HG03060 (cell line): Measurements from ENCODE around the gene FLNB.

Source experiments
- ATAC-seq: cut with Tn5 transposase; IDR thresholded peaks from one replicate; pipeline ENCODE4 v1.9.1; 2021; ENCODE audit warnings: low read depth, moderate number of reproducible peaks; ENCODE audit not compliant: unreplicated experiment

Gene FLNB

DNA sequence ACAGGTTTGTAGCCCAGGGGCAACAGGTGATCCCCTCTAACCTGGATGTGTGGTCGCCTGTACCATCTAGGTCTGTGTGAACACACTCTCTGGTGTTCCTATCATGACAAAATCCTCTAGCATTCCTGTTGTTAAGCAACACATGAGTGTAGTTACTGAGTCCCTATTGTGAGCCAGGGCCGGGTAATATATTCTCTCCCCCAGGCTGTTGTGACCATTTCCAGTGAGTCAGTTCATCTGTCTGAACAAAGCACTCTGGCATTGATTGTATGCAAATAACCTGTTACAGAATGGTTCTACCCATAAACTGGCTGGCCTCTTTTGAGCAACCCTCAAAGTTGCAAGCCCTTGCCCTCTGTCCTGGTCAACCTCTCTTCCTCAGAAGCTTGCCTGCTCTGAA is 2.6 kb upstream of the FLNB start:
- no peak for ATAC-seq

GRCh38 chr3:58006661-58007060 is 1.6 kb upstream of the FLNB start:
- no peak for ATAC-seq

- no peak for ATAC-seq
Observed at GRCh38 chr3:58009026-58009748, 965 bp downstream of the FLNB start.

DNA sequence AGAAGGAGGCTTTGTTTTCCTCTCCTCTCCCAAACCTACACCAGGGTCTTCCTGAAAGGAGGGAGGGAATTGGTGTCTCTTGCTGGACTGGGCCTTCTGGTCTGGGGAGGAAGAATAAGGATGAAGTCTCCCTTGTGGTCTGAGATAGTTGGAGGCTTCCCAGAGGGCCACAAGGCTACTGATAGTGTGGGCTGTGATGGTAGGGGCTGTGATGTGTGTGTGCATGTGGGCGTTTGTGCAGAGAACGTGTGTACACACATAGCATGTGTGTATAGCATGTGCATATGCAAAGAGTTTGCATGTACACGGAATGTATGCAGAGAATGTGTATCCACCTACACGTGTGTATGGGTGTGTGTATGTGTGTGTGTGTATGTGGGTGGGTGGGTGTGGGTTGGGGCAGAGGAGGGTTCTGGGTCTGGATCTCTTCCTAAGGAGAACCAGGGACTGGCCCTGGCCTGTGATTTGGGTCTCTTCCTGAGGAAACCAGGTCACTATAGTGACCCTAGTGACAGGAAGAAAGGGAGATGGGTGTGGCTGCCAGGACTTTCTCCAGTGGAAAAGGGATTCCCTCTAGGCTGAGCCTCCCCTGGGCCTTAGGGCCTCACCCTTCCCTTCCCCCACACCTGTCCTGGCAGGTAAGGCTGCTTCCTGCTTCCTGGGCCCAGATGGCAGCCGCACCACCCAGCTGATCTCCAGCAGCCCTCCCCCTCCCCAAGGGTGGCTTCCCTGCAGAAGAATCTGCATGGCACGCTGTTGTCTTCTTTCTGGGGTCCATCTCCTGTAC is 1.7 kb downstream of the FLNB start:
- no peak for ATAC-seq

GRCh38 chr3:58010562-58010961 is 2.3 kb downstream of the FLNB start:
- no peak for ATAC-seq

DNA sequence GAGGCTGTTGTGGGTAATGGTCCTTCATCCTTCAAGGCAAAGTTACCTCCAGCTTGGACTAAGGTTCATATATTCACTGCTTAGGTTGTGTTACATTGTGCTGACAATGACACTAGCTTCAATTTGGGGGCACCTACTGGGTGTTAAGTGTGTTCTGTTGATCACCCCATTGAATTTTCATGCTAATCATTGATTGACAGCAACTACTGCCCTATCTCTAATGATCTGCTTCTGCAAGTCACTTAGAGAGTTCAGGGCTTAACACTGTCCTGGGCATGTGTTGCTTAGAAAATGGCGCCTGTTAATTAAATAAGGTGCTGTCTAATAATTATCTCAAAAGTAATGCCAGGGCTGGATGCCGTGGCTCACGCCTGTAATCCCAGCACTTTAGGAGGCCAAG is 3.4 kb downstream of the FLNB start:
- no peak for ATAC-seq

DNA sequence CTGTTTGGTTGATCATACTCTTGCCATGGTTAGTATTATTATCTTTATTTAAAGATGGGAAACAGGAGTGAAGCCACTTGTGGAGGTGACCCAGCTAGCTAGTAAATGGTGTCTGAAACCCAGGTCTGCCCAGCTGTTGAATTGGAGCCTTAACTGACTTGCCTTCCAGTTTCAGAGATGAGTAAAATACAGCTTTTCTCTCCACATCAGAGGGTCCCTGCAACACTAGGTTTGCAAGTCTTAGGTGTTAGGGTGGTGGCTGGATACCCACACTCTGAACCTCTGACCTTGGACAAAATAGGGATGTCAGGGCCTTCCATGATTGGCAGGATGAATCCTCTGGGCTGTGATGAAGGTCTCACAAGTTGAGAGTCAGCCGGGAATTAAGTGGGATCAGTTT is 4.1 kb downstream of the FLNB start:
- ATAC-seq = no peak

DNA sequence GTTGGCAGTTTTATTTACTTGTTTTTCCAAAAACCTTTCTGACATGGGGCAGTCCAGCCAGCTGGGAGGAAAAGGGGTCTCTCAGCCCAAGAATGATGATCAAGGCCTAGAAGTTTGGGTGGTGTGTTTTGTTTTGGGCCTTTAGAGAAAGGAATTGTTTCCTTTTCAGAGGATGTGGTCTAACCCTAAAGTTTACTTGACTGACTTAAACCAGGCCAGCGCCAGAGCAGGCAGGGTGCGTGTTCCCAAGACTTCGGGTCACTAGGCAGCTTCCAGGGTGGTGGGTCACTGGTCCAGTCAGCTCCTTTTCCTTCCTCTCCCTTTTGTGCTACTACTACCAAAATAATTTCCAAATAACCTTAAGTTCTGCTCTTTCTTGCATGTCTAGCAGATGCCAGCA is 4.9 kb downstream of the FLNB start:
- ATAC-seq = no peak

- no peak for ATAC-seq
Observed at GRCh38 chr3:58013973-58014649, 5.9 kb downstream of the FLNB start.

- ATAC-seq = no peak
Observed at GRCh38 chr3:58015520-58015915, 7.3 kb downstream of the FLNB start.

GRCh38 chr3:58016710-58017109 is 8.5 kb downstream of the FLNB start:
- ATAC-seq = no peak

GRCh38 chr3:58018892-58019742 is 10.9 kb downstream of the FLNB start:
- no peak for ATAC-seq

- no peak for ATAC-seq
Observed at GRCh38 chr3:58020783-58021071, 12.5 kb downstream of the FLNB start.

- no peak for ATAC-seq
Observed at GRCh38 chr3:58021072-58021959, 13.1 kb downstream of the FLNB start.

DNA sequence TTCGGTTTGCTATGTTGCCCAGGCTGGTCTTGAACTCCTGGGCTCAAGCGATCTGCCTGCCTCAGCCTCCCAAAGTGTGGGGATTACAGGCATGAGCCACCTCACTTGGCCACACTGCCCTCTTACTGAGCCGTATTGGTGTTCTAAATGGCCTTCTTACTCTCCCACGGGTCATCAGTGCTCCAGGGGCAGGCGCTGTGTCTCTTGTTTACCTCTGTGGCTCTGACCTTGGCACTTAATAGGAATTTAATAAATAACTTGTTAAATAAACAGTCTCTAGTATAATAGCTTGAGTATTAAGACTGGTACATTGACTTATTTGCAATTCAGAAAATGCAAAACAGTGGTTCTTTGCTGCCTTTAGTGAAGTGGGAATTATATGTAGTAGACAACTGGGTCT is 13.7 kb downstream of the FLNB start:
- no peak for ATAC-seq

GRCh38 chr3:58022490-58022889 is 14.3 kb downstream of the FLNB start:
- no peak for ATAC-seq

GRCh38 chr3:58023531-58023930 is 15.3 kb downstream of the FLNB start:
- ATAC-seq = no peak

- no peak for ATAC-seq
Observed at GRCh38 chr3:58025406-58025805, 17.2 kb downstream of the FLNB start.

DNA sequence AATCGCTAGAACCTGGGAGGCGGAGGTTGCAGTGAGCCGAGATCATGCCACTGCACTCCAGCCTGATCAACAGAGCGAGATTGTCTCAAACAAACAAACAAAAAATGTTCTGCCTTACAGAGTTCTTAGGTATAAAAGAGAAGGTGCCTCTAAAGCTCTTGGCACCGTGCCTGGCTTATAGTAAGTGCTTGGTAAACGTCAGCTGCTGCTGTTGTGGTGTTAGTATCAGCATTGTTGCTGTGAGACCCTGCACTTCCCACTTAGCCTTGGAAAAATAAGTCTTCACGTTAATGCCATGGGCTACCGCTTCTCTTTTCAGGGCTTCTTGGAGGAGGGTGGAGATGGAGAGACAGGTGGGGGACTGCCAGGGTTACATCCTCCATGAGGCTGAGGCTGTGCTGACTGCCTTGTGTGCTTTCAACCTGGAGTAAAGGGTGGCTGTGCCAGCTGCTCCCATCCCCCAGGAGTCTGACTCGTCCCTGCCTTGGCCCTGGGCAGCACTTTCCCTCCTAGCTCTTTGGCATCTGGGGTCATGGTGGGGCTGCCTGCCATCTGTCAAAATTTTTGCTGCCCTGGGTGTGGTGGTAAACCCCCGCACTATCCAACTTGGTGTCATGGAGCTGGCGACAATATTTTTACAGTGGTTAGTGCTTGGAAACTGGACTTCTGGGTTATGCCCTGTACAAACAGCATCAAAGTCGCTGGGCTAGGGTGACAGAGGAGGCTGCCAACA is 17.8 kb downstream of the FLNB start:
- ATAC-seq = no peak
